ENCODE measurements around the gene CBLB. TPM values are rescaled to one million over a fixed set of nuclear protein-coding genes. Genes with fewer than 3 reads are reported as not detected.
"Not testable (repeated sequence)": the region's sequence is repeated elsewhere in the genome, so short reads cannot be mapped to it uniquely, and the experiment has no call there.

The CBLB gene
- total RNA-seq, 1 donor from 2014 or later, result 5.9 TPM

DNA sequence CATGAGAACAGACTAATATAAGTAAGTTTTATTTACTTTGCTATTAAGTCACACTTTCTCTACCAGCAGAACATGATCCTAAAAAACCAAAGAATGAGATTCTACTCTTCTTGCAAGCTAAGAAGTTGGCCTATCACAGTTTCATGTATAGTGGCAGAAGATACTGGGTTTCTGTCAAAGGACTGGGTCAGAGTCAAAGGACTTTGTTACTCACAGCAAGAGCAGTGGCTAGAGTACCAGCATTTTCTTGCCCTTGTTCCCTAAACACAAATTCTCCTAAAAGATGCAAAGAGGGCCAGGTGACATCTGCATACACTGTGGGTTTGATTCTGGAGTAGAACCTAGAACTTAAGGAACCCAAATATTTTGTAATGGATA is 105.2 kb downstream of the CBLB start:
- no peak for DNase-seq (ENCODE audit: low read depth)
- H3K4me3 ChIP-seq (ENCODE audit: low read depth, low read length), result no peak overlapping the region
- TF ChIP-seq, protein P1, sequence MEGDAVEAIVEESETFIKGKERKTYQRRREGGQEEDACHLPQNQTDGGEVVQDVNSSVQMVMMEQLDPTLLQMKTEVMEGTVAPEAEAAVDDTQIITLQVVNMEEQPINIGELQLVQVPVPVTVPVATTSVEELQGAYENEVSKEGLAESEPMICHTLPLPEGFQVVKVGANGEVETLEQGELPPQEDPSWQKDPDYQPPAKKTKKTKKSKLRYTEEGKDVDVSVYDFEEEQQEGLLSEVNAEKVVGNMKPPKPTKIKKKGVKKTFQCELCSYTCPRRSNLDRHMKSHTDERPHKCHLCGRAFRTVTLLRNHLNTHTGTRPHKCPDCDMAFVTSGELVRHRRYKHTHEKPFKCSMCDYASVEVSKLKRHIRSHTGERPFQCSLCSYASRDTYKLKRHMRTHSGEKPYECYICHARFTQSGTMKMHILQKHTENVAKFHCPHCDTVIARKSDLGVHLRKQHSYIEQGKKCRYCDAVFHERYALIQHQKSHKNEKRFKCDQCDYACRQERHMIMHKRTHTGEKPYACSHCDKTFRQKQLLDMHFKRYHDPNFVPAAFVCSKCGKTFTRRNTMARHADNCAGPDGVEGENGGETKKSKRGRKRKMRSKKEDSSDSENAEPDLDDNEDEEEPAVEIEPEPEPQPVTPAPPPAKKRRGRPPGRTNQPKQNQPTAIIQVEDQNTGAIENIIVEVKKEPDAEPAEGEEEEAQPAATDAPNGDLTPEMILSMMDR (conservative IDR thresholded peaks at IDR 0.05; ENCODE audit: low read depth, low read length), result no peak

DNA sequence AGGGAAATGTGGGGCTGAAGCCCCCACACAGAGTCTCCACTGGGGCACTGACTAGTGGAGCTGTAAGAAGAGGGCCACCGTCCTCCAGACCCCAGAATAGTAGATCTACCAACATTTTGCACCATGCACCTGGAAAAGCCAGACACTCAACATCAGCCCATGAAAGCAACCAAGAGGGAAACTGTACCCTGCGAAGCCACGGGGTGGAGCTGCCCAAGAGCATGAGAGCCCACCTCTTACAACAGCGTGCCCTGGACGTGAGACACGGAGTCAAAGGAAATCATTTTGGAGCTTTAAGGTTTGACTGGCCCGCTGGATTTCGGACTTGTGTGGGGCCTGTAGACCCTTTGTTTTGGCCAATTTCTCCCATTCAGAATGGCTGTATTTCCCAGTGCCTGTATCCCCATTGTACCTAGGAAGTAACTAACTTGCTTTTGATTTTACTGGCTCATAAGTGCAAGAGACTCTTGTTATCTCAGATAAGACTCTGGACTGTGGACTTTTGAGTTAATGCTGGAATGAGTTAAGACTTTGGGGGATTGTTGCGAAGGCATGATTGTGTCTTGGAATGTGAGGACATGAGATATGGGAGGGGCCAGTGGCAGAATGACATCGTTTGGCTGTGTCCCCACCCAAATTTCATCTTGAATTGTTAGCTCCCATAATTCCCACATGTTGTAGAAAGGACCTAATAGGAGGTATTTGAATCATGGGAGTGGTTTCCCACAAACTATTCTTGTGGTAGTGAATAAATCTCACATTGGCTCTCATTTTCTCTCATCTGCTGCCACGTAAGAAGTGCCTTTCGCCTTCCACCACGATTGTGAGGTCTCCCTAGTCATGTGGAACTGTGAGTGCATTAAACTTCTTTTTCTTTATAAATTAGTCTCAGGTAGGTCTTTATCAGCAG is 105.8 kb downstream of the CBLB start:
- TF ChIP-seq, protein P1 (conservative IDR thresholded peaks at IDR 0.05; ENCODE audit: low read depth, low read length), result no peak
- no peak for DNase-seq (ENCODE audit: low read depth)
- H3K4me3 ChIP-seq (ENCODE audit: low read depth, low read length), result no peak overlapping the region

DNA sequence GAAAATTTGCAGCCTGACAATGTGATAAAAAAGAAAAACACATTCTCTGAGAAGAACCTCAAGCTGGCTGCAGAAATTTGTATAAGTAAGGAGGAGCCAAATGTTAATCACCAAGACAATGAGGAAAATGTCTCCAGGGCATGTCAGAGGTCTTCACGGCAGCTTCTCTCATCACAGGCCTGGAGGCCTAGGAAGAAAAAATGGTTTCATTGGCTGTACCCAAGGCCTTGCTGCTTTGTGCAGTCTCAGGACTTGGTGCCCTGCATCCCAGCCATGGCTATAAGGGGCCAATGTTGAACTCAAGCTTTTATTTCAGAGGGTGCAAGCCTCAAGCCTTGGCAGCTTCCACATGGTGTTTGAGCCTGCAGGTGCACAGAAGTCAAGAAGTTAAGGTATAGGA is 106.6 kb downstream of the CBLB start:
- not testable (repeated sequence) for DNase-seq (ENCODE audit: low read depth); H3K4me3 ChIP-seq (ENCODE audit: low read depth, low read length)

DNA sequence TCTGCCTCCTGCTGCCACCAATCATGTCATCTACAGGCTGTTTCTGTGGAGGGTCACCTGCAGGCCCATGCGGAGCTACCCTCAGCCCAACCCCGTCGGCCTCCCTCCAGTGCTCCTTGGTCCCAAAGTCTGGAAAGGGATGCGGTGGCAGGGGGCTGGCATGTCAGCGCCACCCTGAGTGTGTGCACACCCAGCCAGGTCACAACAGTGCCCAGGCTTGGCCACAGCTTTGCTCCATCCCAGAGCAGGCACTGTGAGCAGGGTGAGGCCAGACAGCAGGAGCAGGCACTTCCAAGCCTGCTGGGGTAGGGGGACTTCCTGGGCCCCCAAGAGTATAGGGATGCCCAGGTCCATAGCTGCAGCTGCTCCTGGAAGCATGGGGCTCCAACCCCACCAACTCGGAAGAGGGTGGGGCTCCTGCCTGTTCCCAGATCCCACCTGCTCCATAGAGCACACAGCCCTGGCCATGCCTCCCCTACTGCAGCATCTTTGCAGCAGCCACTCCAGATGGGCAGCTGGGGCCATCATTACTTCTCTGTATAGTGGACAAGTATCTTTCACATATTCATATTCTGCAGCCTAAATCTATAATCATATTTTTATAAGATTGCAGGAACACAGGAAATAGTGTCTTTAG is 109.3 kb downstream of the CBLB start:
- DNase-seq (ENCODE audit: low read depth), result no peak
- TF ChIP-seq, protein P1 (conservative IDR thresholded peaks at IDR 0.05; ENCODE audit: low read depth, low read length), result no peak
- H3K4me3 ChIP-seq (ENCODE audit: low read depth, low read length), result no peak overlapping the region

DNA sequence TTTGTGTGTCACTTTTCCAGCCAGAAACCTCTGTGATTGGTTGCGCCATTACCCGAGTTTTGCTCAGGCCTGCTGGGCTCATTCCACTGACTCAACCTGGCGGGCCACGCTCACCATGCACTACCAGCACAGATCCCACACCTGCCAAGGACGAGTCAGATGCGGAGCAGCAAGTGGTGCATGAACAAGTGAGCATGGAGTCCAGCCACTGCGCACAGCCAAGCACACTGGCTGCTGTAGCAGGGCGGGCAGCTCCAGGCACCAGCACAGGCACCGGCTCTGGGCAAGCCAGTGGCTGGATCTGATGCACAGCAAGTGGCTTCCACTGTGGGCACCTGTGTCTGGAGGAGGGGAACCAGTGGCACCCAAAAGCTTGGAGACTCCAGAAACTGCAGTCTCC is 110.4 kb downstream of the CBLB start:
- TF ChIP-seq, protein P1 (conservative IDR thresholded peaks at IDR 0.05; ENCODE audit: low read depth, low read length), result no peak
- no peak overlapping the region for H3K4me3 ChIP-seq (ENCODE audit: low read depth, low read length)
- no peak for DNase-seq (ENCODE audit: low read depth)

DNA sequence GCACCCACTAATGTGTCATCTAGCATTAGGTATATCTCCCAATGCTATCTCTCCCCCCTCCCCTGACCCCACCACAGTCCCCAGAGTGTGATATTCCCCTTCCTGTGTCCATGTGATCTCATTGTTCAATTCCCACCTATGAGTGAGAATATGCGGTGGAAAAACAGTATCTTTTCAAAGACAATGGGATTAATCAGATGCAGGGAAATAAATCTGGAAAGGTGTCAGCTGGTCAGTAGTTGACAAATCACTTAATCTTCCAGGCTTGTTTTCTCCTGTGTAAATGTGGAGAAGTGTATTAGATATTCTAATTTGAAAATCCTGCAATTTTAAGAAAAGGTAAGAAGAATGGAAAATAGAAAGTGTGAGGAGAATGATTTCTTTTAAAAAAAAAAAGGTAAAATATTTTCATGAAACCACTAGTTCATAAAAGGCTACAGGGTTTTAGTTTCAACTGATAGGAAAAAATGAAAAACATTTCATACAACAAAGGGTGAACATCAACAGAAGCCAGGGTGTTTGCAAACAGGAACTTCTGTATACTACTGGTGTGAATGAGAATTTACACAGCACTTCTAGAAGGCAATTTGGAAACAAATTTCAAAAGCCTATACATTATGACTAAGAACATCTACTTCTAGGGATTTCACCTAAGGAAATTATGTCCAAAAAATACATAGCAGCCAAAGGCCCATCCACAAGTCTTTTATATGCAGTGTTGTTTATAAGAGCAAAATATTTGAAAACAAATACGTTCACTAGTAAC is 113.5 kb downstream of the CBLB start:
- no peak overlapping the region for H3K4me3 ChIP-seq (ENCODE audit: low read depth, low read length)
- no peak for DNase-seq (ENCODE audit: low read depth)
- TF ChIP-seq, protein P1 (conservative IDR thresholded peaks at IDR 0.05; ENCODE audit: low read depth, low read length), result no peak

DNA sequence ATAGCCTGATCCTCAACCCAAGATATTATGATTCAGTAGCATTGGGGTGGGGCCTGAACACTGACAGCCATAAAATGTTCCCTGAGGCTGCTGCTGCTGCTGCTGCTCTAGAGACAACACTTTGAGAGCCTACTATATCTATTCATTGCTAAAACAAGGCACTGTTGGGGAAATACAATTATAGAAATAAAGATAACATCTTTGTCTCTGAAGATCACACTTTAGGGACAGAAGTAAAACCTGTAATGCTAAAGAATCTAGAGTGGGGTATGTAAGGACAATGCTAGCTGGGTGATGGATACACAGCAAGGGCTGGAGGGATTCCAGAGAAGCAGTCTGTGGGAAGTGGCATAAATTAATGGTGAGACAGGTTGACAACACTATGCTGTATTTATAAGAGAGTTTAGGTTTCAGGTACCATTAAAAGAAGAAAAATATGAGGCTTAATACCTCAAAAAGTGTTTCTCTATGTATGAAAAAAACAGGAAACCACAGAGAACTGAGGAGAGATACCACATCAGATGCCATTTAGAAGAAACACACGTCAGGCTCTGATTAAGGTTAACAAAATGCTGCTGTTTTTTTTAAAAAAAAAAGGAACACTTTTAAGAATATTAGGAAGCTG is 115.9 kb downstream of the CBLB start:
- no peak overlapping the region for H3K4me3 ChIP-seq (ENCODE audit: low read depth, low read length)
- no peak for DNase-seq (ENCODE audit: low read depth)
- TF ChIP-seq, protein P1 (conservative IDR thresholded peaks at IDR 0.05; ENCODE audit: low read depth, low read length), result no peak
